Endothelial cell of umbilical vein (primary cell): ENCODE measurements around the gene ERCC1.

Experiments
- CTCF ChIP-seq, 2 donors: IDR thresholded peaks; 1 replicate in 1 of 2; 2 replicates in 1 of 2; pipeline ENCODE4 v1.5.1; 2011; ENCODE audit warnings: low read length in 2 of 2, mild to moderate bottlenecking in 2 of 2, moderate library complexity in 2 of 2, control low read depth in 1 of 2, inconsistent platforms in 1 of 2, low read depth in 1 of 2; ENCODE audit not compliant: insufficient read depth in 1 of 2; ENCODE audit errors: extremely low read depth in 1 of 2
- EZH2 ChIP-seq: IDR thresholded peaks from 2 replicates; pipeline ENCODE4 v1.6.1; 2012; ENCODE audit warnings: borderline replicate concordance, low read depth, mild to moderate bottlenecking, moderate library complexity, low read length, inconsistent platforms; ENCODE audit not compliant: severe bottlenecking
- MYC ChIP-seq: IDR thresholded peaks from one replicate; pipeline ENCODE4 v1.6.1; 2011; ENCODE audit warnings: mild to moderate bottlenecking, low read depth, low read length
- POLR2A ChIP-seq: IDR thresholded peaks from 2 replicates; pipeline ENCODE4 v1.6.1; 2012; ENCODE audit warnings: low read depth, mild to moderate bottlenecking, control low read depth, low read length
- POLR2AphosphoS5 ChIP-seq: IDR thresholded peaks from 2 replicates; pipeline ENCODE4 v1.6.1; 2012; ENCODE audit warnings: low read depth, mild to moderate bottlenecking, control low read depth, low read length, moderate library complexity; ENCODE audit not compliant: insufficient read depth
- TF ChIP-seq, protein P1 (sequence below): IDR thresholded peaks from 2 replicates; pipeline ENCODE4 v1.6.1; 2011; ENCODE audit not compliant: insufficient read depth, insufficient read length

- TF ChIP-seq CTCF (IDR thresholded peaks at IDR 0.05; ENCODE audit: extremely low read depth in 1 of 2, insufficient read depth in 1 of 2, low read depth in 1 of 2, low read length in 2 of 2) = no peak
- no peak for TF ChIP-seq POLR2A
- TF ChIP-seq EZH2 = no peak
- TF ChIP-seq, protein P1, sequence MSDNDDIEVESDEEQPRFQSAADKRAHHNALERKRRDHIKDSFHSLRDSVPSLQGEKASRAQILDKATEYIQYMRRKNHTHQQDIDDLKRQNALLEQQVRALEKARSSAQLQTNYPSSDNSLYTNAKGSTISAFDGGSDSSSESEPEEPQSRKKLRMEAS = no peak
- no peak for TF ChIP-seq POLR2AphosphoS5
- no peak for TF ChIP-seq MYC
These were observed 34.1 kb upstream of the ERCC1 start for GRCh38 chr19:45457776-45458175.
